Transverse colon (tissue), 4 donors: Measurements from ENCODE around the gene NOB1. TPM values are rescaled to one million over a fixed set of nuclear protein-coding genes. Genes with fewer than 3 reads are reported as not detected.
A peak's percentile ranks its signal among the peaks of the same experiment; 100 is the strongest.
"Not testable (repeated sequence)": the region's sequence is repeated elsewhere in the genome, so short reads cannot be mapped to it uniquely, and the experiment has no call there.

Source experiments
- DNase-seq: peaks from one replicate; pipeline ENCODE4 v3.0.0-alpha.2; 2019
- H3K27ac ChIP-seq, 4 donors: fragments of 200-600 bp; sonication (generic); 2 replicates each; pipeline ENCODE4 v1.5.1; 2016 to 2018; ENCODE audit warnings: inconsistent platforms in 4 of 4
- H3K27me3 ChIP-seq: fragments of 200-600 bp; sonication (generic); 2 replicates; pipeline ENCODE4 v1.5.1; 2017; ENCODE audit warnings: inconsistent platforms
- H3K36me3 ChIP-seq, 4 donors: fragments of 200-600 bp; sonication (generic); 2 replicates each; pipeline ENCODE4 v1.5.1; 2017 to 2019; ENCODE audit warnings: inconsistent platforms in 4 of 4
- H3K4me1 ChIP-seq, 4 donors: fragments of 200-600 bp; sonication (generic); 2 replicates each; pipeline ENCODE4 v1.5.1; 2017 to 2020; ENCODE audit warnings: inconsistent platforms in 4 of 4
- H3K4me3 ChIP-seq, 4 donors: fragments of 200-600 bp; sonication (generic); 1 replicate in 1 of 4; 2 replicates in 3 of 4; pipeline versions ENCODE4 v1.5.1 to v1.6.1; 2017 to 2019; ENCODE audit warnings: inconsistent platforms in 4 of 4
- H3K9me3 ChIP-seq, 2 donors: fragments of 200-600 bp; sonication (generic); 2 replicates each; pipeline ENCODE4 v1.5.1; 2017 to 2019; ENCODE audit warnings: inconsistent platforms in 2 of 2
- EP300 ChIP-seq: sonication (generic); formaldehyde crosslinking; IDR thresholded peaks from one replicate; pipeline ENCODE4 v1.6.1; 2017; ENCODE audit warnings: antibody characterized with exemption, low read depth
- POLR2A ChIP-seq: fragments of 450-650 bp; IDR thresholded peaks from one replicate; pipeline ENCODE4 v1.6.1; 2016; ENCODE audit warnings: antibody characterized with exemption, mild to moderate bottlenecking, moderate library complexity
- POLR2AphosphoS5 ChIP-seq, 3 donors: sonication (generic); formaldehyde crosslinking; IDR thresholded peaks; one replicate each; pipeline ENCODE4 v1.6.1; 2016; ENCODE audit warnings: antibody characterized with exemption in 3 of 3
- WGBS, 2 donors: methylation state at CpG; one replicate each; pipeline ENCODE4 v1.1.5; 2018; ENCODE audit warnings: low coverage in 1 of 2; 5-methylcytosine and 5-hydroxymethylcytosine counted together
- in situ Hi-C, 4 donors: fragments of 200-750 bp; cut with MboI; loops; one replicate each; pipeline versions ENCODE4 v1.15.0 to v1.15.1; 2017; ENCODE audit warnings: low sequenced_read_pairs in 3 of 4, low pct_ligation_motif_present in 1 of 4, low pct_unique_long_range_greater_than_20kb in 1 of 4
- intact Hi-C: fragments of 100-400 bp; cut with DNase I; formaldehyde crosslinking; loops from one replicate; pipeline ENCODE4 v1.15.1; 2023; ENCODE audit warnings: low total_unique reads
- total RNA-seq, 4 donors: library from RNA; depleted of rRNA; stranded (reverse); fragments of >200 nt; gene quantifications; one replicate each; pipeline ENCODE4 v1.1.0, GENCODE V29; 2016
- TF ChIP-seq, protein P1 (sequence below), 5 experiments: fragments of 200-600 bp in 3 of 5; fragments of 450-650 bp in 2 of 5; sonication (generic) in 3 of 5; IDR thresholded peaks; 1 replicate in 2 of 5; 2 replicates in 3 of 5; pipeline ENCODE4 v1.5.1; 2016 to 2017; ENCODE audit warnings: antibody characterized with exemption in 5 of 5, inconsistent platforms in 3 of 5, mild to moderate bottlenecking in 2 of 5, moderate library complexity in 1 of 5

The NOB1 gene
- total RNA-seq, 4 donors from 2014 or later = 21.2 to 60.2 (median 34.0) TPM

DNA sequence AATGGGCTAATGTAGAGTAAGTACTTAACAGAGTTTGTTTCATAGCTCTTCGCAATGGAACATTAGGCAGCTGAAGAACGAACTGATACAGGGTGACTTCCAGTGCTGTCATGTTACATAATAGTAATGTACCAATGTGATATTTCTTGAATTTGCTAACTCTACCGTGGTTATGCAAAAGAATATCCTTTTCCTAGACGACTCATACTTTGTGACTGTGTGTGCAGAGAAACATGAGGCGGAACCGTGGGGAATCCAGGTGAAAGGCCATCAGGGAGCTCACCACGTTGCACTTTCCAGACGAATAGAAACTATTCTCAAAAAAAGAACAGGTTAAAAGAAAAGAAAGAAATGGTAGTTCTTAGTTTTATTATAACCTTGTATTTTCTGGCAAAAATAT is 13.2 kb downstream of the NOB1 start:
- no peak for TF ChIP-seq POLR2AphosphoS5 (IDR thresholded peaks at IDR 0.05)
- TF ChIP-seq EP300 = no peak
- no peak for TF ChIP-seq POLR2A
- TF ChIP-seq, protein P1, sequence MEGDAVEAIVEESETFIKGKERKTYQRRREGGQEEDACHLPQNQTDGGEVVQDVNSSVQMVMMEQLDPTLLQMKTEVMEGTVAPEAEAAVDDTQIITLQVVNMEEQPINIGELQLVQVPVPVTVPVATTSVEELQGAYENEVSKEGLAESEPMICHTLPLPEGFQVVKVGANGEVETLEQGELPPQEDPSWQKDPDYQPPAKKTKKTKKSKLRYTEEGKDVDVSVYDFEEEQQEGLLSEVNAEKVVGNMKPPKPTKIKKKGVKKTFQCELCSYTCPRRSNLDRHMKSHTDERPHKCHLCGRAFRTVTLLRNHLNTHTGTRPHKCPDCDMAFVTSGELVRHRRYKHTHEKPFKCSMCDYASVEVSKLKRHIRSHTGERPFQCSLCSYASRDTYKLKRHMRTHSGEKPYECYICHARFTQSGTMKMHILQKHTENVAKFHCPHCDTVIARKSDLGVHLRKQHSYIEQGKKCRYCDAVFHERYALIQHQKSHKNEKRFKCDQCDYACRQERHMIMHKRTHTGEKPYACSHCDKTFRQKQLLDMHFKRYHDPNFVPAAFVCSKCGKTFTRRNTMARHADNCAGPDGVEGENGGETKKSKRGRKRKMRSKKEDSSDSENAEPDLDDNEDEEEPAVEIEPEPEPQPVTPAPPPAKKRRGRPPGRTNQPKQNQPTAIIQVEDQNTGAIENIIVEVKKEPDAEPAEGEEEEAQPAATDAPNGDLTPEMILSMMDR (IDR thresholded peaks at IDR 0.05) = no peak
- H3K9me3 ChIP-seq = no peaks in the 10 kb centered on the region
- H3K4me1 ChIP-seq = peaks cover 3 to 14% (median 13%) of the 10 kb centered on the region in 4 donors
- H3K4me3 ChIP-seq = no peak overlapping the region
- in situ Hi-C loops (no loop called here), intact Hi-C loops (no loop called here)
- H3K27me3 ChIP-seq = no peaks in the 10 kb centered on the region
- 49 to 58% methylated on average over 7 to 8 of the region's 8 CpGs for WGBS, 2 donors
- peaks cover 0 to 47% (median 7%) of the 10 kb centered on the region in 4 donors for H3K36me3 ChIP-seq
- DNase-seq = no peak
- peak overlapping the region; percentile 20 to 77 (median 70) for H3K27ac ChIP-seq

DNA sequence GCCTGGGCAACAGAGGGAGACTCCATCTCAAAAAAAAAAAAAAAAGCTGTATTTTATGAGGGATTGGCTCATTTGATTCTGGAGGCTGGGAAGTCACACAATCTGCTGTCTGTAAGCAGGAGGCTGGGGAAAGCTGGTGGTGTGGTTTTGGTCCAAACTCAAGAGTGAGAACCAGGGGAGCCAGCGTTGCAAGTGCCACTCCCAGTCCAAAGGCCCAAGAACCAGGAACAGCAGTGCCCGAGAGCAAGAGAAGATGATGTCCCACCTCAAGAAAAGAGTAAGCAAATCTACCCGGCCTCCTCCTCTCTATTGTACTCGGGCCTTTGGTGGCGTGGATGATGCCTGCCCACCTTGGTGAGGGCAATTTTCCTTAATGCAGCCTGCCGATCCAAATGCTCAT is 22.6 kb downstream of the NOB1 start:
- in situ Hi-C loops = no loop called here
- 60 to 70% methylated on average over 1 to 6 of the region's 6 CpGs for WGBS, 2 donors

DNA sequence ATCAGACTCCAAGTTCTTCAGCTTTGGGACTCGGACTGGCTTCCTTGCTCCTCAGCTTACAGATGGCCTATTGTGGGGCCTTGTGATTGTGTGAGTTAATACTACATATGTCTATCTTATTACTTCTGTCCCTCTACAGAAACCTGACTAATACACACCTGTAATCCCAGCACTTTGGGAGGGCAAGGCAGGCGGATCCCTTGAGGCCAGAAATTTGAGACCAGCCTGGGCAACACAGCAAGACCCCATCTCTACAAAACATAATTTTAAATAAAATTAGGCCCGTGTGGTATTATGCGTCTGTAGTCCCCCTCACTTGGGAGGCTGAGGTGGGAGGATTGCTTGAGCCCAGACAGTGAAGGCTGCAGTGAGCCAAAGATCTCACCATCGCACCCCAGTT is 23.4 kb downstream of the NOB1 start:
- in situ Hi-C loops, H3K9me3 ChIP-seq, H3K4me3 ChIP-seq, intact Hi-C loops, H3K27me3 ChIP-seq, DNase-seq, H3K36me3 ChIP-seq, H3K27ac ChIP-seq: not testable (repeated sequence)
- 99 to 100% methylated on average over 1 to 4 of the region's 5 CpGs for WGBS, 2 donors
- H3K4me1 ChIP-seq = peaks cover 0 to 15% (median 13%) of the 10 kb centered on the region in 4 donors

More for the DNA sequence above, 22.6 kb downstream of the NOB1 start:
- H3K9me3 ChIP-seq = no peaks in the 10 kb centered on the region
- TF ChIP-seq, protein P1 (IDR thresholded peaks at IDR 0.05) = no peak
- TF ChIP-seq POLR2AphosphoS5 (IDR thresholded peaks at IDR 0.05) (no peak), EP300 (no peak), POLR2A (no peak)
- intact Hi-C loops = no loop called here
- DNase-seq = peak; percentile 24
- peaks cover 0 to 10% (median 7%) of the 10 kb centered on the region in 4 donors for H3K4me1 ChIP-seq
- no peak overlapping the region for H3K27ac ChIP-seq
- no peaks in the 10 kb centered on the region for H3K36me3 ChIP-seq
- H3K27me3 ChIP-seq = no peaks in the 10 kb centered on the region
- H3K4me3 ChIP-seq = no peak overlapping the region

DNA sequence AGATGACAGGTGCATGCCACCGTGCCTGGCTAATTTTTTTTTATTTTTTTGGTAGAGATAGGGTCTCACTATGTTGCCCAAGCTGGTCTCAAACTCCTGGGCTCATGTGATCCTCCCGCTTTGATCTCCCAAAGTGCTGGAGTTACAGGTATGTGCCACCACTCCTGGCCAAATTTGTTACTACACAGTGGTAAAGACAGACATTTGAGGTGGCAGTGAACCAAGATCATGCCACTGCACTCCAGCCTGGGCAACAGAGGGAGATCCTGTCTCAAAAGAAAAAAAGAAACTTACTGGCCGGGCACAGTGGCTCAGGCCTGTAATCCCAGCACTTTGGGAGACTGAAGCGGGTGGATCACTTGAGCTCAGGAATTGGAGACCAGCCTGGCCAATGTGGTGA is 25.7 kb downstream of the NOB1 start:
- intact Hi-C loops, H3K27ac ChIP-seq, H3K4me3 ChIP-seq, in situ Hi-C loops, H3K9me3 ChIP-seq, H3K36me3 ChIP-seq, H3K27me3 ChIP-seq, DNase-seq: not testable (repeated sequence)
- peaks cover 0 to 35% (median 32%) of the 10 kb centered on the region in 4 donors for H3K4me1 ChIP-seq
- 79 to 80% methylated on average over 2 to 4 of the region's 4 CpGs for whole genome bisulfite sequencing, 2 donors

DNA sequence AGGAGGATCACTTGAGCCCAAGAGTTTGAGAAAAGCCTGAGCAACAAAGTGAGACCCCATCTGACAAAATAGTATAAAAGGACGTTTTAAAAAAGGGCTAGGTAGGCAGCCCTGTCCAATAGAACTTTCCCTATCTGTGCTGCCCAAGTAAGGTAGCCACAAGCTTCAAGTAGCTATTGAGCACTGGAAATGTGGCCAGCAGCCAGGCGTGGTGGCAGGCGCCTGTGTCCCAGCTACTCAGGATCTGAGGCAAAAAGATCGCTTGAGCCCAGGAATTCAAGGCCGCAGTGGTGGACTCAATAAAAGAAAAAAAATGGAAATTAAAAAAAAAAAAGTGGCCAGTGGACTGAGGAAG is 26.8 kb downstream of the NOB1 start:
- WGBS, 2 donors = 87 to 97% methylated on average over 5 of the region's 5 CpGs
- no peaks in the 10 kb centered on the region for H3K27me3 ChIP-seq
- intact Hi-C loops (no loop called here), in situ Hi-C loops (no loop called here)
- DNase-seq = no peak
- H3K9me3 ChIP-seq = no peaks in the 10 kb centered on the region
- no peaks in the 10 kb centered on the region for H3K36me3 ChIP-seq
- H3K27ac ChIP-seq = peak overlapping the region; percentile 90 to 92 (median 90)
- no peak overlapping the region for H3K4me3 ChIP-seq
- peaks cover 0 to 42% (median 40%) of the 10 kb centered on the region in 4 donors for H3K4me1 ChIP-seq
- TF ChIP-seq POLR2AphosphoS5 (IDR thresholded peaks at IDR 0.05) = no peak
- TF ChIP-seq POLR2A = no peak
- no peak for TF ChIP-seq EP300
- TF ChIP-seq, protein P1 (IDR thresholded peaks at IDR 0.05) = no peak
